Fibroblast of the aortic adventitia (primary cell): Measurements from ENCODE around the gene ITPR1. TPM values are rescaled to one million over a fixed set of nuclear protein-coding genes. Genes with fewer than 3 reads are reported as not detected.
A peak's percentile ranks its signal among the peaks of the same experiment; 100 is the strongest.

Experiments
- DNase-seq: peaks from one replicate; pipeline ENCODE4 v3.0.0-alpha.2; 2010; ENCODE audit warnings: low read depth
- H3K4me3 ChIP-seq: 2 replicates; pipeline ENCODE4 v1.5.1; 2011; ENCODE audit warnings: low read depth, mild to moderate bottlenecking, control low read depth, low read length, moderate library complexity
- total RNA-seq: library from RNA; depleted of rRNA; stranded (reverse); fragments of >200 nt; gene quantifications from 2 replicates; pipeline ENCODE4 v1.2.3, GENCODE V29; 2012; ENCODE audit warnings: low replicate concordance
- TF ChIP-seq, protein P1 (sequence below): IDR thresholded peaks from 2 replicates; pipeline ENCODE4 v1.5.1; 2011; ENCODE audit warnings: mild to moderate bottlenecking, low read length, control low read depth, inconsistent platforms; ENCODE audit not compliant: insufficient read depth

Gene ITPR1
- total RNA-seq, 1 donor: 8.9 TPM

DNA sequence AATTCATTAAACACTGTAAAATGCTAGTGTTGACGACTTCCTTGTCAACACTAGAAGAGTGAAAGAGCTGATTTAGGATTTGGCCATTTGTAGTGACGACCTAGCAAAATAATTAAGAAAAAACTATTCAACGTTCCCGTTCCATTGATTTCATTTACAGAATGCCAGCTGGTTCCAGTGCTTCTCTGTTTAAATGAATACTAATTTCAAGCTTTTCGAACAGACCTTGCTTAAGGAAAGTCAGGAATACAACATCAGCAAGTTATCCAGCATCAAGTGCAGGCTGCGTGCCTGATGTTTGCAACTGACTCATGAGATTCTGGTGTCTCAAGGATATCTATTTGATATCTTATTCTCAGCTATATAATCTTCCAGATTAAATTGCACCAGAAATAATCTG lies 387.7 kb downstream of the ITPR1 start:
- TF ChIP-seq, protein P1, sequence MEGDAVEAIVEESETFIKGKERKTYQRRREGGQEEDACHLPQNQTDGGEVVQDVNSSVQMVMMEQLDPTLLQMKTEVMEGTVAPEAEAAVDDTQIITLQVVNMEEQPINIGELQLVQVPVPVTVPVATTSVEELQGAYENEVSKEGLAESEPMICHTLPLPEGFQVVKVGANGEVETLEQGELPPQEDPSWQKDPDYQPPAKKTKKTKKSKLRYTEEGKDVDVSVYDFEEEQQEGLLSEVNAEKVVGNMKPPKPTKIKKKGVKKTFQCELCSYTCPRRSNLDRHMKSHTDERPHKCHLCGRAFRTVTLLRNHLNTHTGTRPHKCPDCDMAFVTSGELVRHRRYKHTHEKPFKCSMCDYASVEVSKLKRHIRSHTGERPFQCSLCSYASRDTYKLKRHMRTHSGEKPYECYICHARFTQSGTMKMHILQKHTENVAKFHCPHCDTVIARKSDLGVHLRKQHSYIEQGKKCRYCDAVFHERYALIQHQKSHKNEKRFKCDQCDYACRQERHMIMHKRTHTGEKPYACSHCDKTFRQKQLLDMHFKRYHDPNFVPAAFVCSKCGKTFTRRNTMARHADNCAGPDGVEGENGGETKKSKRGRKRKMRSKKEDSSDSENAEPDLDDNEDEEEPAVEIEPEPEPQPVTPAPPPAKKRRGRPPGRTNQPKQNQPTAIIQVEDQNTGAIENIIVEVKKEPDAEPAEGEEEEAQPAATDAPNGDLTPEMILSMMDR: no peak
- no peak for DNase-seq
- H3K4me3 ChIP-seq: no peak overlapping the region

DNA sequence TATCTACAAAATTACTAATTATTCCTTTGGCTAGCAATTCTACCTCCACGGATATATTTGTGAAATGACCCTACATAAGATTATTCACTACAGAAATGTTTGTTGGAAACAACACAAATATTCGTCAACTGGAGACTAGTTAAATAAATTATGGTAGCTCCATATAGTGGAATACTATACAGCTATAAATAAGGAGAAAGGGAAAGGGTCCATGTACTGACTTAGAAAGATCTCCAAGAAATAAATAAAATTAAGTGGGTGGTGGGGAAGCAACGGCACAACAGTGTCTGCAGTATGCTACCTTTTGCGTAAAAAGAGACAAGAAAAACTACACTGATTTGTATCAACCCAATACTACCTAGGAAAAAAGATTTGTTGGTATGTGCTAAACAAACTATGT lies 389.4 kb downstream of the ITPR1 start:
- TF ChIP-seq, protein P1: no peak

DNA sequence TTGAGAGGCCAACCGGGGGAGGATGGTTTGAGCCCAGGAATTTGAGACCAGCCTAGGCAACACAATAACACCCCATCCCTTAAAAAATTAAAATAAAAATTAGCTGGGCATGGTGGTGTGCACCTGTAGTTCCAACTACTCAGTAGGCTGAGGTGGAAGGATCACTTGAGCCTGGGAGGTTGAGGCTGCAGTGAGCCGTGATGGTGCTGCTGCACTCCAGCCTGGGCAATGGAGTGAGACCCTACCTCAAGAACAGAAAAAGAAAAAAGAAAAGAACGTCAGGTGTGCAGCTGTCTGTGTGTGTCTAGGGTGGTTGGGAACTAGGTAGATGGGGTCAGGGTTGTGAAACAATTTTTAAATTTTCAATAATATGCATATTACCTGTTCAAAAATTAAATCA lies 389.9 kb downstream of the ITPR1 start:
- DNase-seq: no peak
- H3K4me3 ChIP-seq: no peak overlapping the region
- TF ChIP-seq, protein P1: no peak

More for the DNA sequence above, 389.4 kb downstream of the ITPR1 start:
- no peak overlapping the region for H3K4me3 ChIP-seq
- DNase-seq: no peak

DNA sequence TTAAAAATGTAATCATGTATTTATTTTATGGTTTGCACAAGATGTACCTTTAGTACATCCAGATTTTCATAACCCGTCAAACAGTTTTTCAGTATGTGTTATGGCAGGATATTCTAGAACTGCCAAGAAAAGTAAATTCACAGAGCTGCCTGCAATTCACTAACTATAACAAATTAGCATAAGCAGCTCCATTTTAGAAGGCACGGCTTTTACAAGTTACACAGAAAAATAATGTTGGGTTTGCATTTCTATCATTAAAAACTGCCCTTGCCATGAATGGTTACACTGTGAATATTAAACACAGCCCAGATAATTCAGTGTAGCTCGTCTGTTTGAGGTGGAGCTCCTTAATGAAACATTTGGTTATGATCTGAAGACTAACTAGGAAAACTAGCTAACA lies 391.7 kb downstream of the ITPR1 start:
- H3K4me3 ChIP-seq: no peak overlapping the region
- no peak for DNase-seq
- TF ChIP-seq, protein P1: no peak

DNA sequence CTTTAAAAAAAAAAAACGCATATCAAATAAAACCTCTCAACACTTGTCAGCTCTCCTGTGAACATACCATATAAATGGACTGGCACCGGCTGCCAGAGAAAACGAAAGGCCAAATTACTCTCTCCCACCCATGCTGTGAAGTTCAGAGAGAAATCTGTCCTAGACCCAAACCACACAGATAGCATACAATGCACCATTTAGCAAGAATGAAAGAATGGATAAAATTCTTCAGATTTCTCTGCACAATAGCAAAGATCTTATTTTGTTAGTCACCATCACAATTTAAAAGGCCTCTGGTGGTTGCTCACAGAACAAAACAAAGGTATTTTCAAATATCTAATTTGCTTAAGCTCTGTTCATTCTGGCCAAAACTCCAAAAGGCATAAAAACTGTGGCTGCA lies 392.2 kb downstream of the ITPR1 start:
- peak; percentile 90 for DNase-seq
- no peak overlapping the region for H3K4me3 ChIP-seq
- TF ChIP-seq, protein P1: peak; percentile 47

DNA sequence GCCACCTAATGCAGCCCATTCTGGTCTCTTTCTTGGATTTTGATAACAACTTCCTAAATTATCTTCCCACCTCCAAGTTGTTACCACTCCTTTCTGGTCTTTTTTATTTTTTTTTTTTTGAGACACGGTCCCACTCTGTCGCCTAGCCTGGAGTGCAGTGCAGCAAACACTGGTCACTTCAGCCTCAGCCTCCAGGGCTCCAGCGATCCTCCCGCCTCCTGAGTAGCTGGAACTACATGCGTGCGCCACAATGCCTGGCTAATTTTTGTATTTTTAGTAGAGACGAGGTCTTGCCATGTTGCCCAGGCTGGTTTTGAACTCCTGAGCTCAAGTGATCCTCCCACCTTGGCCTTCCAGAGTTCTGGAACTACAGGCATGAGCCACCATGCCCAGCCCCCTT lies 393.3 kb downstream of the ITPR1 start:
- DNase-seq: no peak
- H3K4me3 ChIP-seq: no peak overlapping the region
- TF ChIP-seq, protein P1: no peak

DNA sequence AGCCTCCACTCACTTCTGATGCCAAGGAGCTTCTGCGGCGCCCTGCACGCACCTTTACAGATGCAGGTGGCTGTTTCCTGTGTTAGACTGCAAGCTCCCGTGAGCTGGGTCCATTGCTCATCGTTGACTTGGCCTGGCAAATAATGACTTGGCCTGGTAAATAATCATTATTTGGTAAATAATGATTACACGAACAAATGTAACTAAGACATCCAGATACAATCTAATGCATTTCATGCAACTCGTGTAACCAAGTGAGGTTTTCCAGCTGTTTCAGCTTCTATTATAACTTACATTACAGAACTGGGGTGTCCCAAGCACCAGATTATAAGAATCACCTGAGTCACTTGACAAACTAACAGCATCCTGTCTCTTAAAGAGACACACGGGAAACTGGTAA lies 394.0 kb downstream of the ITPR1 start:
- no peak overlapping the region for H3K4me3 ChIP-seq
- no peak for DNase-seq
- TF ChIP-seq, protein P1: no peak
